ENCODE measurements around the gene OSBP. TPM values are rescaled to one million over a fixed set of nuclear protein-coding genes. Genes with fewer than 3 reads are reported as not detected.

OSBP gene
- total and polyA plus RNA-seq, 2 experiments from 2014 or later, result 11.0 to 39.3 TPM

GRCh38 chr11:59534676-59535075, 80.9 kb downstream of the OSBP start (continued):
- TF ChIP-seq STAT1 (IDR thresholded peaks at IDR 0.05; ENCODE audit: unreplicated experiment) (no peak), JUNB (IDR thresholded peaks at IDR 0.05; ENCODE audit: unreplicated experiment) (no peak), ZNF114 (CRISPR knock-in tag; IDR thresholded peaks at IDR 0.05) (no peak), NANOG (IDR thresholded peaks at IDR 0.05; ENCODE audit: borderline replicate concordance) (no peak), REST (IDR thresholded peaks at IDR 0.05; ENCODE audit: unreplicated experiment) (no peak)

- Mint-ChIP-seq H3K4me1 (peaks cover 19% of the 10 kb centered on the region), H3K9me3 (no peaks in the 10 kb centered on the region), H3K27me3 (ENCODE audit: insufficient read depth, low read depth, poor library complexity) (peaks cover 4% of the 10 kb centered on the region), H3K27ac (no peak overlapping the region), H3K36me3 (ENCODE audit: low read depth) (no peaks in the 10 kb centered on the region), H3K4me3 (no peak overlapping the region)
- H3K36me3 ChIP-seq (ENCODE audit: insufficient read depth), result no peaks in the 10 kb centered on the region
- H3K4me2 ChIP-seq, result no peak overlapping the region
- H3K4me3 ChIP-seq, result no peak overlapping the region
- peaks cover 20% of the 10 kb centered on the region for H3K4me1 ChIP-seq (ENCODE audit: insufficient read depth)
- no peak for DNase-seq (ENCODE audit: low spot score)
- H3K27ac ChIP-seq (ENCODE audit: low read depth), result no peak overlapping the region
- H3K9me2 ChIP-seq (ENCODE audit: insufficient read depth), result peaks cover 9% of the 10 kb centered on the region; the same call in 1 of the 2 replicates
- no peak for ATAC-seq
- H4K20me1 ChIP-seq (replicated peaks; ENCODE audit: insufficient read depth), result no peaks in the 10 kb centered on the region
- no peak overlapping the region for H2AFZ ChIP-seq
- no peaks in the 10 kb centered on the region for H3K79me2 ChIP-seq (replicated peaks; ENCODE audit: insufficient read depth)
- no peaks in the 10 kb centered on the region for H3F3A ChIP-seq (replicated peaks; ENCODE audit: low read depth)
- no peaks in the 10 kb centered on the region for H3K27me3 ChIP-seq (ENCODE audit: insufficient read depth)
- no peak for TF ChIP-seq JUNB (IDR thresholded peaks at IDR 0.05; ENCODE audit: unreplicated experiment)
These were observed 83.0 kb downstream of the OSBP start for GRCh38 chr11:59532620-59533019.

- H3K4me3 Mint-ChIP-seq, result no peak overlapping the region
These were observed 86.9 kb downstream of the OSBP start for GRCh38 chr11:59528711-59529110.

More at GRCh38 chr11:59528711-59529110, 86.9 kb downstream of the OSBP start:
- peak; percentile 13 for DNase-seq (ENCODE audit: low spot score)
- no peaks in the 10 kb centered on the region for H4K20me1 ChIP-seq (replicated peaks; ENCODE audit: insufficient read depth)
- no peak overlapping the region for H3K27ac Mint-ChIP-seq
- no peaks in the 10 kb centered on the region for H3K36me3 Mint-ChIP-seq (ENCODE audit: low read depth)
- H3F3A ChIP-seq (replicated peaks; ENCODE audit: low read depth), result no peaks in the 10 kb centered on the region
- H3K36me3 ChIP-seq (ENCODE audit: insufficient read depth), result no peaks in the 10 kb centered on the region
- H3K9me3 Mint-ChIP-seq, result no peaks in the 10 kb centered on the region
- peaks cover 9% of the 10 kb centered on the region; the same call in 1 of the 2 replicates for H3K9me2 ChIP-seq (ENCODE audit: insufficient read depth)
- H3K79me2 ChIP-seq (replicated peaks; ENCODE audit: insufficient read depth), result no peaks in the 10 kb centered on the region
- H3K27me3 ChIP-seq (ENCODE audit: insufficient read depth), result no peaks in the 10 kb centered on the region
- ATAC-seq, result peak; percentile 32; the same call in 2 of the 3 replicates
- H3K4me1 Mint-ChIP-seq, result peaks cover 27% of the 10 kb centered on the region
- peaks cover 7% of the 10 kb centered on the region for H3K27me3 Mint-ChIP-seq (ENCODE audit: insufficient read depth, low read depth, poor library complexity)
- H2AFZ ChIP-seq, result peak overlapping the region; percentile 4; the same call in 1 of the 2 replicates
- no peak overlapping the region for H3K27ac ChIP-seq (ENCODE audit: low read depth)
- peaks cover 23% of the 10 kb centered on the region for H3K4me1 ChIP-seq (ENCODE audit: insufficient read depth)
- H3K4me2 ChIP-seq, result peak overlapping the region; percentile 21; the same call in 1 of the 2 replicates
- no peak overlapping the region for H3K4me3 ChIP-seq
- no peak for TF ChIP-seq CTCF (conservative IDR thresholded peaks at IDR 0.05; ENCODE audit: low read depth in 2 of 2)
- no peak for TF ChIP-seq JUNB (IDR thresholded peaks at IDR 0.05; ENCODE audit: unreplicated experiment)

Small RNA genes within 50 kb of the gene (microRNA-seq; reads per million reads assigned to microRNA genes)
- gene MIR3162, result not detected

Small RNA genes within 50 kb of the gene (small RNA-seq; reads per million reads assigned to genes)
- gene MIR3162 (ENCODE audit: low replicate concordance), result not detected

Other genes with a start within 250 kb of the OSBP start
- gene OR5A2, start 189.4 kb downstream of the OSBP start, total RNA-seq (2014; rRNA removed; shearing (Covaris generic)), result not detected in 2 replicates
- gene OR5A2, start 189.4 kb downstream of the OSBP start, polyA plus RNA-seq (2016; fragmentation: Nextera tagmentation; extraction: Ambion mirVana), result not detected in 2 replicates
- 0.03 TPM in 1 of 2 replicates, not detected in the other for gene OR5A1, start 179.3 kb downstream of the OSBP start, total RNA-seq (2014; rRNA removed; shearing (Covaris generic))
- 0.21 TPM in 1 of 2 replicates, not detected in the other for gene OR5A1, start 179.3 kb downstream of the OSBP start, polyA plus RNA-seq (2016; fragmentation: Nextera tagmentation; extraction: Ambion mirVana)
- gene OR4D6, start 158.8 kb downstream of the OSBP start, total RNA-seq (2014; rRNA removed; shearing (Covaris generic)), result not detected in 2 replicates
- gene OR4D6, start 158.8 kb downstream of the OSBP start, polyA plus RNA-seq (2016; fragmentation: Nextera tagmentation; extraction: Ambion mirVana), result not detected in 2 replicates
- not detected in 2 replicates for gene OR4D10, start 142.5 kb downstream of the OSBP start, total RNA-seq (2014; rRNA removed; shearing (Covaris generic))
- gene OR4D10, start 142.5 kb downstream of the OSBP start, polyA plus RNA-seq (2016; fragmentation: Nextera tagmentation; extraction: Ambion mirVana), result not detected in 2 replicates
- gene OR4D11, start 112.2 kb downstream of the OSBP start, total RNA-seq (2014; rRNA removed; shearing (Covaris generic)), result not detected in 2 replicates
- not detected in 2 replicates for gene OR4D11, start 112.2 kb downstream of the OSBP start, polyA plus RNA-seq (2016; fragmentation: Nextera tagmentation; extraction: Ambion mirVana)
- gene OR4D9, start 104.2 kb downstream of the OSBP start, total RNA-seq (2014; rRNA removed; shearing (Covaris generic)), result not detected in 2 replicates
- not detected in 2 replicates for gene OR4D9, start 104.2 kb downstream of the OSBP start, polyA plus RNA-seq (2016; fragmentation: Nextera tagmentation; extraction: Ambion mirVana)
- 19.6 and 20.8 TPM in 2 replicates for gene PATL1, start 53.3 kb upstream of the OSBP start, total RNA-seq (2014; rRNA removed; shearing (Covaris generic))
- 12.3 and 12.9 TPM in 2 replicates for gene PATL1, start 53.3 kb upstream of the OSBP start, polyA plus RNA-seq (2016; fragmentation: Nextera tagmentation; extraction: Ambion mirVana)
- gene OR10V1, start 98.1 kb upstream of the OSBP start, total RNA-seq (2014; rRNA removed; shearing (Covaris generic)), result not detected in 2 replicates
- gene OR10V1, start 98.1 kb upstream of the OSBP start, polyA plus RNA-seq (2016; fragmentation: Nextera tagmentation; extraction: Ambion mirVana), result not detected in 2 replicates
- gene STX3, start 139.6 kb upstream of the OSBP start, total RNA-seq (2014; rRNA removed; shearing (Covaris generic)), result 47.9 and 65.5 TPM in 2 replicates
- 19.0 and 20.0 TPM in 2 replicates for gene STX3, start 139.6 kb upstream of the OSBP start, polyA plus RNA-seq (2016; fragmentation: Nextera tagmentation; extraction: Ambion mirVana)
- gene MRPL16, start 195.0 kb upstream of the OSBP start, total RNA-seq (2014; rRNA removed; shearing (Covaris generic)), result 74.8 and 77.4 TPM in 2 replicates
- gene MRPL16, start 195.0 kb upstream of the OSBP start, polyA plus RNA-seq (2016; fragmentation: Nextera tagmentation; extraction: Ambion mirVana), result 149 and 176 TPM in 2 replicates
- gene CBLIF, start 229.7 kb upstream of the OSBP start, total RNA-seq (2014; rRNA removed; shearing (Covaris generic)), result not detected in 2 replicates
- gene CBLIF, start 229.7 kb upstream of the OSBP start, polyA plus RNA-seq (2016; fragmentation: Nextera tagmentation; extraction: Ambion mirVana), result not detected in 2 replicates